PC-3 (cell line): ENCODE data around the gene PJVK.

Source experiments
- EZH2 ChIP-seq: fragments of 300-600 bp; sonication (generic); IDR thresholded peaks from one replicate; pipeline ENCODE4 v1.6.1; 2017; ENCODE audit warnings: antibody characterized with exemption, mild to moderate bottlenecking, low read length; ENCODE audit not compliant: unreplicated experiment
- EZH2phosphoT487 ChIP-seq: fragments of 300-600 bp; sonication (generic); IDR thresholded peaks from 2 replicates; pipeline ENCODE4 v1.6.1; 2018; ENCODE audit warnings: mild to moderate bottlenecking, antibody characterized with exemption, low read length, borderline replicate concordance
- TF ChIP-seq, protein P1 (sequence below): fragments of 300-600 bp; sonication (generic); conservative IDR thresholded peaks from 2 replicates; pipeline ENCODE4 v1.5.1; 2017; ENCODE audit warnings: antibody characterized with exemption, low read depth, mild to moderate bottlenecking, low read length

DNA sequence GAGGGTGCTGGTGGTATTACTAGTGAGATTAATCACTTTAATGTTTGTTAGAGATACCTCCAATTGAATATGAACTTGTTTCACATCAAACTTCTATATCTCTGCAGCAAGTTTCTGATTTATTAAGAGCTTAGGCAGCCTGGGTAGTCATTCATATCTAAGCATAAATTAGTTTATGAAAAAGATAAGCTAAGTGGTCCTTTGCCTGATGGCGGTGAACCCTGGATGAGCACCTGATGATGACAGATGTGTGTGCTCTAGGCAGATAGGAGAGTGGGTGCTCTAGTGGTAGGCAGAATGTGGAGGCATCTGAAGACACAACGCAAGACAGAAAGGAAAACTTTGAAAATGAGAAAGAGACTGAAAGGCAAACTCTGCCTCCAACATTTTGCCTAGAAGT lies 22.2 kb downstream of the PJVK start:
- TF ChIP-seq, protein P1, sequence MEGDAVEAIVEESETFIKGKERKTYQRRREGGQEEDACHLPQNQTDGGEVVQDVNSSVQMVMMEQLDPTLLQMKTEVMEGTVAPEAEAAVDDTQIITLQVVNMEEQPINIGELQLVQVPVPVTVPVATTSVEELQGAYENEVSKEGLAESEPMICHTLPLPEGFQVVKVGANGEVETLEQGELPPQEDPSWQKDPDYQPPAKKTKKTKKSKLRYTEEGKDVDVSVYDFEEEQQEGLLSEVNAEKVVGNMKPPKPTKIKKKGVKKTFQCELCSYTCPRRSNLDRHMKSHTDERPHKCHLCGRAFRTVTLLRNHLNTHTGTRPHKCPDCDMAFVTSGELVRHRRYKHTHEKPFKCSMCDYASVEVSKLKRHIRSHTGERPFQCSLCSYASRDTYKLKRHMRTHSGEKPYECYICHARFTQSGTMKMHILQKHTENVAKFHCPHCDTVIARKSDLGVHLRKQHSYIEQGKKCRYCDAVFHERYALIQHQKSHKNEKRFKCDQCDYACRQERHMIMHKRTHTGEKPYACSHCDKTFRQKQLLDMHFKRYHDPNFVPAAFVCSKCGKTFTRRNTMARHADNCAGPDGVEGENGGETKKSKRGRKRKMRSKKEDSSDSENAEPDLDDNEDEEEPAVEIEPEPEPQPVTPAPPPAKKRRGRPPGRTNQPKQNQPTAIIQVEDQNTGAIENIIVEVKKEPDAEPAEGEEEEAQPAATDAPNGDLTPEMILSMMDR = no peak
- no peak for TF ChIP-seq EZH2
- TF ChIP-seq EZH2phosphoT487 = no peak
